GM23338 (cell line): Measurements from ENCODE around the gene CFAP410.

Experiments used
- CREB1 ChIP-seq: fragments of 250-450 bp; sonication (Bioruptor Pico); IDR thresholded peaks from 2 replicates; pipeline ENCODE4 v1.5.0; 2020; ENCODE audit warnings: low read depth, mild to moderate bottlenecking, moderate library complexity
- CTCF ChIP-seq, 2 experiments: fragments of 200-600 bp in 1 of 2; sonication (generic) in 1 of 2; conservative IDR thresholded peaks; 2 replicates each; pipeline versions ENCODE4 v1.5.1 to v1.6.1; 2016 to 2017; ENCODE audit warnings: antibody characterized with exemption in 2 of 2, low read depth in 2 of 2, mild to moderate bottlenecking in 2 of 2, moderate library complexity in 1 of 2
- ETS1 ChIP-seq: IDR thresholded peaks from 2 replicates; pipeline ENCODE4 v1.6.1; 2016; ENCODE audit warnings: antibody characterized with exemption
- EZH2 ChIP-seq: fragments of 200-600 bp; sonication (generic); IDR thresholded peaks from one replicate; pipeline ENCODE4 v1.8.0; 2017; ENCODE audit warnings: antibody characterized with exemption, mild to moderate bottlenecking, low read depth; ENCODE audit not compliant: unreplicated experiment
- EZH2phosphoT487 ChIP-seq: fragments of 200-600 bp; sonication (generic); IDR thresholded peaks from one replicate; pipeline ENCODE4 v1.8.1; 2018; ENCODE audit warnings: antibody characterized with exemption; ENCODE audit not compliant: unreplicated experiment
- JUNB ChIP-seq: IDR thresholded peaks from one replicate; pipeline ENCODE4 v1.6.1; 2016; ENCODE audit warnings: antibody characterized with exemption; ENCODE audit not compliant: unreplicated experiment
- POLR2AphosphoS5 ChIP-seq: IDR thresholded peaks from 2 replicates; pipeline ENCODE4 v1.6.1; 2016; ENCODE audit warnings: antibody characterized with exemption, low read depth
- REST ChIP-seq: IDR thresholded peaks from one replicate; pipeline ENCODE4 v1.6.1; 2018; ENCODE audit warnings: antibody characterized with exemption; ENCODE audit not compliant: unreplicated experiment
- ZNF114 ChIP-seq: fragments of 250-450 bp; sonication (Bioruptor Pico); IDR thresholded peaks from 2 replicates; pipeline ENCODE4 v1.5.0; 2020; ENCODE audit warnings: mild to moderate bottlenecking, moderate library complexity
- ZNF331 ChIP-seq: fragments of 250-450 bp; sonication (Bioruptor Pico); IDR thresholded peaks from 2 replicates; pipeline ENCODE4 v1.5.0; 2020; ENCODE audit warnings: low read depth, mild to moderate bottlenecking, moderate library complexity

GRCh38 chr21:44350773-44351481 lies 11.7 kb upstream of the CFAP410 start:
- TF ChIP-seq CTCF (conservative IDR thresholded peaks at IDR 0.05; ENCODE audit: low read depth in 2 of 2): peak in 1 of 2 experiments; percentile 28; a peak in 1 of 4 replicates
- TF ChIP-seq ETS1: no peak
- TF ChIP-seq EZH2: peak; percentile 45
- no peak for TF ChIP-seq POLR2AphosphoS5
- no peak for TF ChIP-seq ZNF331 (CRISPR knock-in tag)
- TF ChIP-seq CREB1: no peak
- no peak for TF ChIP-seq REST
- no peak for TF ChIP-seq EZH2phosphoT487
- no peak for TF ChIP-seq ZNF114 (CRISPR knock-in tag)
- no peak for TF ChIP-seq JUNB
